Activated T-cell treated with anti-CD3 and anti-CD28 coated beads, Interleukin-2, amount 50 U/mL, for 1 hour (primary cell): ENCODE results near the gene CSKMT.
"Not testable (repeated sequence)": the region's sequence is repeated elsewhere in the genome, so short reads cannot be mapped to it uniquely, and the experiment has no call there.

Experiments
- DNase-seq: peaks from one replicate; pipeline ENCODE4 v3.0.0-alpha.2; 2020

The CSKMT gene, protein sequence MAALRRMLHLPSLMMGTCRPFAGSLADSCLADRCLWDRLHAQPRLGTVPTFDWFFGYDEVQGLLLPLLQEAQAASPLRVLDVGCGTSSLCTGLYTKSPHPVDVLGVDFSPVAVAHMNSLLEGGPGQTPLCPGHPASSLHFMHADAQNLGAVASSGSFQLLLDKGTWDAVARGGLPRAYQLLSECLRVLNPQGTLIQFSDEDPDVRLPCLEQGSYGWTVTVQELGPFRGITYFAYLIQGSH

GRCh38 chr11:62665075-62665598 lies at the start of gene CSKMT, which contains the start of gene C11orf98:
TSS of gene CSKMT (plus strand) at chr11:62665312. CDS start at chr11:62665880, 568 bp downstream.
TSS of gene C11orf98 (minus strand) at chr11:62665210. CDS start at chr11:62665169, 41 bp downstream.
- DNase-seq: peak; percentile 98

DNA sequence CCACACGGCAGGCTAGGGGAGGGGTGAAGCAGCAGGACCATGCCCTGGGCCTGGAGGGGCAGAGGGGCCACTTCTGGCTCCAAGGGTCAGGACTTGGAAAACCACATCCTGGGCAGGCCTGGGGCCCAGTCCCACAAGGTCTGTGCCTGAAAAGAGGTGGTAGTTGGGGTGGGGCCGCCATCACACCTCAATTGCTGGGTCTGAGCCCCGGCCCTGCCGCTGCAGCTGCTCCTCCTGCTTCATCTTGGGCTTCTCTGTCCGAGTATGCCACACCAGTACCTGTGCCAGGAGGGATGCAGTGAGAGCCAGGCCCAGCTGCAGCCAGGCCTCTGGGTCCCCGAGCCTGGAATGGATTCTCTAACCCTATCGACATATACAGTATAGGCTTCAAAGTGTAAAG lies 49.6 kb upstream of the CSKMT start:
- no peak for DNase-seq

- DNase-seq: not testable (repeated sequence)
Measured at GRCh38 chr11:62616957-62617356, 48.2 kb upstream of the CSKMT start.

DNA sequence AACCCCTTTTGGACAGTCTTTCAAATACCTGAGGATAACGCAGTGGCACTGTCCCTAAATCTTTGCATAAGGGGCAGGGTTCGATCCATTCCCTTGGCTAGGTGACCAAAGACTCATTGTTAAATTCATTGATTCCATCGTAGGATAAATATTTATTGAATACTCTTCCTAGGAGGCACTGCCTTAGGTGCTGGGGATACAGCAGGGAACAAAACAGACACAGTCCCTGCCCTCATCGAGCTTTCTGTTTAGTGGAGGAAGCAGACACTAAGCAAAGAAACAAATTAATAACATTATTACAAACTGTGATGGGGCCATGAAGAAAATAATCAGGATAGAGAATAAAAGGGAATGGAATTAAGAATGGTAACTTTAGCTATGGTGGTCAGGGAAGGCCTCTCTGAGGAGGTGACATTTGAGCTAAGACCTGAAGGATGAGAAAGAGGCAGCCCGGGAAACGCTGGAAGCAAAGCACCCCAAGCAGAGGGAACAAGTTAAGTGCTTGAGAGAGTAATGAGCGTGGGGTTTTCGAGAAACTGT lies 44.0 kb upstream of the CSKMT start:
- no peak for DNase-seq

- DNase-seq: peak; percentile 96
Measured at GRCh38 chr11:62621567-62622470, 43.3 kb upstream of the CSKMT start, which contains the start of gene B3GAT3. TSS of gene B3GAT3 (minus strand) at chr11:62621986. CDS start at chr11:62621947, 39 bp downstream.

DNA sequence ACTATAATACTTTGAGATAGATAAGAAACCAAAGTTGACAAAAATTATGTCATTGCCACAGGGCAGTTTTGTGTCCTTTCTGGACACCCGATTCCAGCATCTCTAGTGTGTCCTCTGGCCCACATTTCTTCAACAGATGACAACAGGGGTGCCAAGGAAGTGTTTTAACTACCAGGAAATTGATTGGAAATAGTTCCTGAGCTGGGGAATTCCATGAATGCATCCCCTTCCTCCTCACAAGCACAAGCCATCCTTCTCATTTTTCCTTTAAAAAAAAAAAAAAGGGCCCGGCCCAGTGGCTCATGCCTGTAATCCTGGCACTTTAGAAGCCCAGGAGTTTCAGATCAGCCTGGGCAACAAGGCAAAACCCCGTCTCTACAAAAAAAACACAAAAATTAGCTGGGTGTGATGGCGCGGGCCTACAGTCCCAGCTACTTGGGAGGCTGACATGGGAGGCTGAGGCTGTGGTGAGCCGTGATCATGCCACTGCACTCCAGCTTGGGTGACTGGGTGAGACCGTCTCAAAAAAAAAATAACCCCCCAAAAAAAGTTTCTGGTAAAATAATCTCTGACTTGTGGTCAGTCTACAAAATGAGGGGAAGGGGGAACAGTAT lies 42.5 kb upstream of the CSKMT start:
- DNase-seq: no peak

GRCh38 chr11:62627713-62628112 lies 37.4 kb upstream of the CSKMT start:
- no peak for DNase-seq

DNA sequence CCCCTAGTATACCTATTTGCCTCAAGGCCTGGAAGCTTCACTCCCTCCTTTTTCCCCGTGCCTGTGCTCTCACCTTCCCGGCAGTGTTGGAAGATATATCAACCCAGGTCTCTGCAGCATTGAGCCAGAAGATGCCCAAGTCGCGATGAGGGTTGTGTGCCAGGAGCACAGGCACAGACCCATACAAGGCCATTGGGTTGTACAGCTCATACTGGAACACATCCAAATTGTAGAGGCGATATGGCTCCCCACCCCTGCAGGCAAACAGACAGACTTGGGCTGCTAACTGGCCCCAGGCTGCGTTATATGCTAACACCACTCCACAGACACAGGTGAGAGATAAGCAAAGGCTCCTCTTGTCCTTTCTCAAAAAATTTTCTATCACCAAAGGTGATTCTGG lies 32.6 kb upstream of the CSKMT start:
- no peak for DNase-seq

DNA sequence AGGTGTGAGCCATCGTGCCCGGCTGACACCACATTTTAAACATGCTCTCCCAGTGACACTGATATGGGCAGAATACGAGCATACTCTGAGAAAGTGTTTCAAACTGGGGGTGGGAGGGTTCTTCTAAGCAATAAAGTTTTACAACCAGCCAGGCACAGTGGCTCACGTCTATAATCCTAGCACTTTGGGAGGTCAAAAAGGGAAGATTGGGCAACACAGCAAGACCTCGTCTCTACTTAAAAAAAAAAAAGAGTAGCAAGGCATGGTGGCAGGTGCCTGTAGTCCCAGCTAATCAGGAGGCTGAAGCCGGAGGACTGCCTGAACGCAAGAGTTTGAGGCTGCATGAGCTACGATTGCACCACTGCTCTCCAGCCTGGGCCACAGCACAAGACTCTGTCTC lies 20.9 kb upstream of the CSKMT start:
- DNase-seq: no peak

DNA sequence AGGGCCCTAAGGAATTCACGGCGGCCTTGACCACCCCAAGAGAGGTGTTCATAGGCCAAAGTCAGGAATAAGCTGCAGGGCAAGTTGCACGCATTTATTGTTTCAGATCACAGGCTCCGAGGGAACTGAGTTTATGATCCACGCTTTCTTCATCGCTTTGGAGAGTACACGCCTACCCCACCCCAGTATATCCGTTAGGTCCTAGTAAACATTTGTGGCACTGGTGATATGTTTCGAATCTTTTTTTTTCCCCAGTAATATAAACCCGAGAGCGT lies 19.5 kb upstream of the CSKMT start:
- no peak for DNase-seq

DNA sequence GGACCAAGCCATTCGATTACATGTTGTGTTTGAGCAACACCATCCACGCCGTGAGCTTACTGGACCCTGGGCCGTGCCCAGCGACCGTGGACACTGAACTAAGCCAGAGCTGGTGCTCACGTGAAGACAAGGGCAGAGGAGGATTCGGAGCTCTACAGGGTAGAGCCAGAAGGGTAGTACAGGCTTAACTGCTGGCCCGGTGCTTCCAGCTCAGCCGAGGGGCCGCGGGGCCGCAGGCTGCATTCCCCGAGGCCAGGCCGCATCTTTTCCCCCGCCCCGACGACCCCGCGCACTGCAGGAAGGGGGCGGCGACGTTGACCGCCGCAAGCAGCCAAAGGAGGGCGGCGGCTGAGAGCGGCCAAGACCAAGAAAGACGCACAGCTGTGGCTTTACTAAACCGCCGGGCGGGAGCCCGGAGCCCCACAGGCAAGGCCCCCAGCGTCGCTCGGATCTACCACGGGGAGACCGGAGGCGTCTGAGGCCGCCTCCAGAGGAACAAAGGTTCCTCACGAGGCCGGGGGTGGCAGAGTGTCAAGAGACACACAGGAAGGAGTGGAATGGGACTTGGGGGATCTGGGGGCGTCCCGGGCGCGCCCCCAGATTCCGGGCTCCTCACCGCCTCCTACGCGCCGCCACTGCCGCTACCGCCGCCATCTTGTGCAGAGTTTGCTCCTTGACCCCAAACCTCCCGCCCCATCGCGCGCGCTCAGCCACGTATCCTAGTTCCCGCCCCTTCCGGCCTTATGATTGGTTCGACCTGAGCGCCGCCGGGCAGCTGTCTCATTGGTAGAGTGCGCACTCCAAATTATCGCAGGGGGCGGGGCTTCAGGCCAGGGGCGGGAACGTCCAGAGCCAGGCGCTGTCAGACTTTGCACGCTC lies 18.9 kb upstream of the CSKMT start, which contains the start of gene GANAB:
Gene GANAB, minus strand, starts transcription at position 668 of the 879 bp plus-strand sequence. Its CDS starts 14 bp downstream, at position 654.
- peak; percentile 96 for DNase-seq

- no peak for DNase-seq
Measured at GRCh38 chr11:62646825-62647608, 18.1 kb upstream of the CSKMT start.

DNA sequence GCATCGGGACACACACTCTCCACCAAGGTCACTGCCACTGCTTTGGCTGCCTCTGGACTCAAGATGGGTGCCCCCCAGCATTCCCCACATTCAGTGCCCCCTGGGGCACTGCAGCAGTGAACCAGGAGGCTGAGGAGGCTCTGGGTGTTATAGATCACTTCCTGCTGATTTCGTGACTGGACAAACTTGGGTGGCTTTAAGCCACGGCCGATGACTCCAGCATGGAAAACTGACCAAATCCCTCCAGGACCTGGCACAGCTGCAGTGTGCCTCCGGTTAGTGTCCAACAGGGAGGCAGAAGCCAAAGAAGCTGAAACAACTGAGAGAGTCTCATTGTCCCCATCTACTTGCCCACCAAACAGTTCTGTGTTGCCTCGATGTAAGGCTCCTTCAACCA lies 17.5 kb upstream of the CSKMT start:
- no peak for DNase-seq

DNA sequence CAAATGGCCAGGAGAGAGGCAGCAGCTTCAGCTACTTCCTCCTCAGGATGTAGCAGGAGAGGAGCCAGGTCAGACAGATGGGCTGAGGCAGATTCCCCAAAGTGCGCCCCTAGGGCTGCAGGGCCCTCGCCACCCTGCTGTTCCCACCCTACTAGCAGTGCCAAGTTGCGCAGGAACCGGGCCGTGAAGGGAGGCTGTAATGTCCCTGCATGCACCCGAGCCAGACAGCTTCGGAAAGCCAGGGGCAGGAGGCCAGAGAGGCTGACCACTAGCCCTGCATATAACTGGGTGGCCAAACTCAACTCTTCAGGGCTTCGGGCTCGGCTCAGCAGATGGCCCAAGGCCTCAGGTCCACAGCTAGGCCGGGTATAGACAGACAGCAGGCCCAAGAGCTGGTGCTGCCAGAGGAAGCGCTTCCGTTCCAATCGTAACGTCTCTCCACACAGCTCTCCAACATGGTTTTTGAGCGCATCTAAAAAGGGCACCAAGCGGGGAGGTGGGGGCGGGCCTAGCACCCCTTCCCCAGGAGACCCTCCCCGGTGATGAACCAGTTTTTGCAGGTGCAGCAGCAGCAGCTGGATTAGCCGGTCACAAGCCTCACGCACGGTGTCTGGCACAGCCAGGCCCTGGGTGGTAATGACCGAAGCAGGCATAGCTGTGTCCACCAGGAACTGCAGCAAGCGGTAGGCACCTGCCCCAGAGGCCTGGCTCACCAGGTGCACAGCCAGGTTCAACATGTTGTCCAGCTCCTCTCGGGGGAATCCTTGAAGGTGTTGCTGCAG lies 16.7 kb upstream of the CSKMT start:
- no peak for DNase-seq

GRCh38 chr11:62648967-62649364 lies 16.1 kb upstream of the CSKMT start:
- DNase-seq: no peak

DNA sequence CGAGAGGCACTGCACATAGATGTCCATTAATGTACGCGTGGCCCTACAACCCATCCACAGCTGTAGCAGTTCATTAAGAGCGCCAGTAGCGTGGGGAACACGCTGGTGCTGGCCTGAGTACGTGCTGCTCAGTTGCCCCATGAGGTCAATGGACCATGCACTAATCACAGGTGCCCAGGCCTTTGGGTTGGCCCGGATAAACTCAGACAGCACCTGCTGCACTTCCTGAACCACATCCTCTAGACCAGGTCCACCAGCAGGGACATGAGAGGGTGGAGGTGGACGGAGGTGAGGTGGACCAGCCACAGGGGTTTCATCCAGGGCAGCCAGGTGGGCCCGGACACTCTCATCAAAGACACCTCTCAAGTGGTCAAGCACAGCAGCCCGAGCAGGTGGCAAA lies 15.6 kb upstream of the CSKMT start:
- no peak for DNase-seq

GRCh38 chr11:62650283-62650682 lies 14.8 kb upstream of the CSKMT start:
- not testable (repeated sequence) for DNase-seq

DNA sequence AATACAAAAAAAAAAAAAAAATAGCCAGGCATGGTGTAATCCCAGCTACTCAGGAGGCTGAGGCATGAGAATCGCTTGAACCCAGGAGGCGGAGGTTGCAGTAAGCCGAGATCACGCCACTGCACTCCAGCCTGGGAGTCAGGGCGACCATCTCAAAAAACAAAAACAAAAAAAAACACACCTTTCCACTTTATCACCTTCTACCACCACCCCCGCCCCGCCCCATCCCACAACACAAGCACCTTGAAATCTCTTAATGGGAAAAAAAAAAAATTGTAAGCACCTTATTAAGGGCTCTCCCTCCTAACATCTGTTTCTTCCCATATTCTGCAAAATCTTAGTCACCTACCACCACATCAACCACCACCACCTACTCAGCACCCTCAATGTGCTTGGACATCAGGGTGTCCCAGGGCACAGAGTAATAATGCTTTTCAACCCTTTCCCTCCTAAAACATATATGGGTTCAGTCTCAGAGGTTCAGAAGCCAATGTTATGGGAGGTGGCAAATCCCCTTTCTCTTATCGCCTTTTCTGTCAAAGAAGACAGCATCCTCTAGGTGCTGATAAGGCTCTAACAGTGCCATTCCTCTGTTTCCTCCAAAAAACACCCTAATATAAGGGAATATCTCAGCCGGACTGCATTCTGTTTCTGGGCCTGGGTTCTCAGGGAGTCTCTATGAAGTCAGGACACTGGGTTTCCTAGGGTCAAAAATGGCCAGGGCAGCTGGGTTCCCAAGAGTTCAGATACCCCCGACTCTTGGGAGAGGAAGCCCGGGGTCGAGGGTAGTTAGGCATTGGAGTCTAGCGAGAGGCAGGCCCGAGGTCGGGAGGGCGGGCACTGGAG lies 12.7 kb upstream of the CSKMT start:
- no peak for DNase-seq

GRCh38 chr11:62654297-62654696 lies 10.8 kb upstream of the CSKMT start:
- no peak for DNase-seq
